HG03558 (cell line): ENCODE measurements around the gene CDX1.

Source experiments
- ATAC-seq: cut with Tn5 transposase; IDR thresholded peaks from one replicate; pipeline ENCODE4 v1.9.1; 2021; ENCODE audit warnings: moderate number of reproducible peaks; ENCODE audit not compliant: unreplicated experiment; ENCODE audit errors: extremely low read depth

The CDX1 gene

DNA sequence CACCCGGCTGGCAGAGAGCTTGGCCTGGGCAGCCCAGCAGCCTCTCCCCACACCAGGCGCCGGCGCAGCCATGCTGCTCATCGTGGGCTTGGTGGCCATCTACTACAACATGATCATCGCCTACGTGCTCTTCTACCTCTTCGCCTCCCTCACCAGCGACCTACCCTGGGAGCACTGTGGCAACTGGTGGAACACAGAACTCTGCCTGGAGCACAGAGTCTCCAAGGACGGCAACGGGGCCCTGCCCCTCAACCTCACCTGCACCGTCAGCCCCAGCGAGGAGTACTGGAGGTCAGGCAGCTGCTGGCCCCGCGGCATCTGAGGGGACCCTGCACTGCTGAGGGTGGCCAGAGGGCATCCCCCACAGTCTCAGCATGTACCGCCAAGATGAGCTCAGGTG lies 30.4 kb downstream of the CDX1 start:
- no peak for ATAC-seq

DNA sequence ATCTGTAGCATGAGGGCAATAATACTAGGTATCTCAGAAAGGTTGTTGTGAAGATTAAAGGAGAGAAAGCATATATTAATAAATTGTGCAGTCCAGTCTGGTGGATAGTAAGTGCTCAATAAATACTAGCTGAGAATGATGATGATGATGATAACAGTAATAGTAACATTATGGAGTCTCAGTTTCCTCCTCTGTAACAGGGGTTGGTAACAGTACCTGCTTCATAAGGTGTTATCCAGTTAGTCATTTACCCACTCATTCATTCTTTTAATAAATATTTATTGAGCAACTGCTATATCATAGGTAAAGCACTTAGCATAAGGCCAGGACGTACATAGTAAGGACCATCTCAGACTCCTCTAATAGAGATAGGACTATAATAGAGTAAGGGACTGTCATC lies 30.9 kb downstream of the CDX1 start:
- no peak for ATAC-seq

DNA sequence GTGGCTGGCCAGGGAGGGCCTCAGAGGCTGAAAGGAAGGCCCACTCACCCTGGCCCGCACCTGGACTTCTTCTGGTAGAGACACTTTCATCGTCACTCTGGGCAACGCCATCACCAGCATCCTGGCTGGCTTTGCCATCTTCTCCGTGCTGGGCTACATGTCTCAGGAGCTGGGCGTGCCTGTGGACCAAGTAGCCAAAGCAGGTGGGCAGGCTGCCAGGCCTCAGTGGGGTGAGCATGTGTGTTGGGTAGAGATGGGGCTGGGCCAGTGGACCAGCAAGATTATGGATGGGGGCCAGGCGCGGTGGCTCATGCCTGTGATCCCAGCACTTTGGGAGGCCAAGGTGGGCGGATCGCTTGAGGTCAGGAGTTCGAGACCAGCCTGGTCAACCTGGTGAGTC lies 35.9 kb downstream of the CDX1 start:
- ATAC-seq, result no peak

DNA sequence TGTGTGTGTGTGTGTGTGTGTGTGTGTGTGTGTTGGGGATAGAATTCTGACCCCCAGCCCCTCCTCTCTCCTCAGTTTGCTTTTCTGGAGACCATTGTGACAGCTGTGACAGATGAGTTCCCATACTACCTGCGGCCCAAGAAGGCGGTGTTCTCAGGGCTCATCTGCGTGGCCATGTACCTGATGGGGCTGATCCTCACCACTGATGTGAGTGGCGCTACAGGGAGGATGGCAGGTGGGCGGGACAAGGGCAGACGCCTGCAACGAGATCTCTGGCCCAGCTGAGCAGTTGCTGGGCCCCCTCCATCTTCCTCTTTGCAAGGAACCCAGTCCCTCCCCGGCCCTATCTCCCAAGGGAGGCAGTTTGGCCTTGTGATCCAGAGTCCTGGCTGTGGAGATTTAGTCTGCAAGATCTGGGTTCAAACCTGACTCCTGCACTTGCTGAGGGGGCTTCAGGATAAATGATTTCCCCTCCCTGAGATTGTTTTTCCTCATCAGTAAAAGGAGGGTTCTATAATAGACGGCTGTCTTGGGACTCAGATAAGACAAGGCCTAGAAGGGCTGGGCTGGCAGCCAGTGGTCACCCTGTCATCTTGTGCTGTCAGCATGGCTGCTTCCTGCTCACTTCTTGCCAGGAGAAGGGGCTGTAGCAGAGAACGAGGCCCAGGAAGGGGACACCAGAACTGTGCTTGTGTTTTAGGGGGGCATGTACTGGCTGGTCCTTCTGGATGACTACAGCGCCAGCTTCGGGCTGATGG lies 37.4 kb downstream of the CDX1 start:
- no peak for ATAC-seq

DNA sequence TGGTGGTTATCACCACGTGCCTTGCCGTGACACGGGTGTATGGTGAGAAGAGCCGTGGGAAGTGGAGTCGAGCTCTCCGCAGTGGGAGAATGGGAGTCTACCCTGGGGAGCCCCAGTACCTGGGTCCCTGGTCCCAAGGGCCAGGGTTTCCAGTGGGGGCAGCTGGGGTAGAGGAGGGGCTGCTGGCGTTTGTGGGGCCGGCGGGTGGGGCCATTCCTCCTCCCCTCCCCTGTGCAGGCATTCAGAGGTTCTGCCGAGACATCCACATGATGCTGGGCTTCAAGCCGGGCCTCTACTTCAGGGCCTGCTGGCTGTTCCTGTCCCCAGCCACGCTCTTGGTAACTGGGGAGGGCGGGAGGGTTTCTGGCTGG lies 38.0 kb downstream of the CDX1 start:
- no peak for ATAC-seq

DNA sequence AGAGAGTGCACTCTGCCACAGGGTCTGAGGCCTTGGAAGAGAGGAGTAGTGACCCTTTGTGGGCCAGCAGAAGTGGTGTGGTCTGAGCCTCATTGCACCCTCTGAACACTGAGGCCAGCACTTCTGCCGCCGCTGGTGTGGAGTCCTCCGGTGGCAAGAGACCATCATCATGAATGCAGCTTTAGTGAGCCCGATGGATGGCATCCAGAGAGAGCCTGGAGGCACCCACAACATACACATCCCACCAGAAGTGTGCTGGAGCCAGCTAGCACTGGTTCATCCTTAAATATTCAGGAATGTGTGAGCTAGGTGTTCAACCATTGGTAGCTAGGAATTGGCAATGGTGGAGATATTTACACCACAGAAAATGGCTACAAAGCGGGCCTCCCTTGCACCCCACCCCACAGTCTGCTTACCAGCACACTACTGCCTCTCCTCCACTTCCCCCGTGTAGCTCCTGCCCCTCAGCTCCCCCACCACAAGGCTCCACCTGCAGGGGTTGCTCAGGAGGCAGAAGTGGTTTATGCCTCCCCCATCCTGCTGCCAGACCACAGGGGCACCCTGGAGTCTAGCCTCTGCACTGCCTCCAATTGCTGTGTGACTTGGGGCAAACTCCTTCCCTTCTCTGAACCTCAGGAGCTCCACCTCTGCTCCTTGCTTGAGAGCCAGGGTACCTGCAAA lies 39.7 kb downstream of the CDX1 start:
- ATAC-seq, result no peak

DNA sequence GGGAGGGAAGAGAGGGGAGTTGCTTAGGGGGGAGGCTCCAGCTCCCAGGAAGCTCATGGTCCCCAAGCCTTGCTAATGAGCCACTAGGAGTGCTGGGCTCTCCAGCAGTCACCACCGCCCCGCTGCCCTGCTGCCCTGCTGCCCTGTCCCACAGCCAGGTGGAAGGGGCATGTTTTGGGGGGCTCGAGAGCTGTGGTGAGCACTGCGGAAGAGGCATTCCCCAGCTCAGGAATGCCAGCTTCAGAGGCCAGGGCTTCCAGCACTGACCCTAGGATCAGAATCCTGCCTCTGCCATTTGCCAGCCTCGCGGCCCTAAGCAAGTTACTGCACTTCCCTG lies 40.2 kb downstream of the CDX1 start:
- no peak for ATAC-seq

DNA sequence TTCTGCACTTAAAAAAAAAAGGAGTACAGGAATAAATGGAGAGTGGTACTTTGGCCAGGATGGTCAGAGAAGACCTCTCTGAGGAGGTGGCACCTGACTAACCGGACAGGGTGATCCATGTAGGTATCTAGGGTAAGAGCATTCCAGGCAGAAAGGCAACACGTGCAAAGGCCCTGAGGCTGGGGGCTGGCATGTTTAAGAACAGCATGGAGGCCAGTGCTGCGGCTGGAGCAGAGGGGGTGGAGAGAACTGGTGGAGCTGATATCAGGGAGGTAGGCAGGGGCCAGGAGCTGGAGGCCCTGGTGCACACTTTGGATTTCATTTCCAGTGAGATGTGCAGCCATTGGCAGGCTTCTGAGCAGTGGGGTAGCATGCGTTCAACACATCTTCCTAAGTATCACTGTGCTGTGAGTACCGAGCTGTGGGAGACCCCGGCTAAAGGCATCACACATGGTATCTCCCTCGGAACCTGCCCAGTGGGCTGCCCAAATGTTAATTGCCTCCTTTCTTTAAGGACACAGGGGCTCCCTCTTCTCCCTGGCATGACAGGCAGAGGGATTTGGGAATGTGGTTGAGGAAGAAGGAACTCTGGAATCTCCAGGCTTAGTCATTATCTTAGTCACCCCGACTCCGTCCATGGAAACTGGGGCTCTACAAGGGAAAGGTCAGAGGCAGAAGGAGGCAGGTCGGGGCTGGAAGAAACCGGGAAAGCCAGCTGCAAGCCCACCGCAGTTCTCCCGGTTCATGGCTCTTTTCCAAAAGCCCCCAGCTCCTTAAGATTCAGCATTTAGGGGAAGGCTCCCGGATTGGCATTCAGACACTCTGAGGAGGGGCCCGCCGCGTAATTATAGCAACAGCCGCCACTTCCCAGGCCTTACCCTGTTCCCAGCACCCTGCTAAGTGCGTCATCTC lies 41.9 kb downstream of the CDX1 start:
- no peak for ATAC-seq

DNA sequence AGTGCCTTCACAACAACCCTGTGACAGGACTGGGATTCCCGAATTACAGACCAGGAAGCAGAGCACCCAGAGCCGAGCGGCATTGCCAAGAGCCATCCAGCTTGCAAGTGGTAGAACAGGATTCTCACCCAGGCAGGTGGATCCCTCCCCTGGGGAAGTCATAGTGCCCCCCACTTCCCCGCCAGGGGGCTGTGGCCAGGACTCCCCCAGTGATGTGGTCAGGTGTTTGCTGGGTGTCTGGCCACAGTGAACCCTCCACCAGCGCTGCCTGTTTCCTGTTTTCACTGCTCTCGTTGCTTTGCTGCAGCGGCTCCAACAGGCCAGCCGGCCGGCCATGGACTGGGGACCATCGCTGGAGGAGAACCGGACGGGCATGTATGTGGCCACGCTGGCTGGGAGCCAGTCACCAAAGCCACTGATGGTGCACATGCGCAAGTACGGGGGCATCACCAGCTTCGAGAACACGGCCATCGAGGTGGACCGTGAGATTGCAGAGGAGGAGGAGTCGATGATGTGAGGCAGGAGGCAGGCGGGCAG lies 42.6 kb downstream of the CDX1 start:
- no peak for ATAC-seq

DNA sequence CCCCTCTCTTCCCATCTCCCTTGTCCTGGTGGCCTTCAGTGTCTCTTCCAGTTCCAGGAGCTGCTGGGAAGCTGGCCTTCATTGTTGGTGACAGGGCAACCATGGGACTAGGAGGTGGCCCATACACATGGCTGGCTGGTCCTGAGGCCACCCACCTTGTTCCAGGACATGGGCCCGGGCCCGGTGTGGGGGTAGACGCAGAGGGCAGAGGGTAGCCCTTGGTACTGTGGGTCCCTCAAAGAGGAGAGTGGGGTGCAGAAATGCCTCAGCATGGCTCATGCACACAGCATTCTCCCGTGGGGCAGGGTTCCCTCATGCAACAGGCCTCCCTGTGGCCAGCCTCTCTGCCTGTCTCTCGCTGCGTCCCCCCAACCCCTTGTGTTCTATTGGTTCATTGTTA lies 44.1 kb downstream of the CDX1 start:
- ATAC-seq, result no peak

DNA sequence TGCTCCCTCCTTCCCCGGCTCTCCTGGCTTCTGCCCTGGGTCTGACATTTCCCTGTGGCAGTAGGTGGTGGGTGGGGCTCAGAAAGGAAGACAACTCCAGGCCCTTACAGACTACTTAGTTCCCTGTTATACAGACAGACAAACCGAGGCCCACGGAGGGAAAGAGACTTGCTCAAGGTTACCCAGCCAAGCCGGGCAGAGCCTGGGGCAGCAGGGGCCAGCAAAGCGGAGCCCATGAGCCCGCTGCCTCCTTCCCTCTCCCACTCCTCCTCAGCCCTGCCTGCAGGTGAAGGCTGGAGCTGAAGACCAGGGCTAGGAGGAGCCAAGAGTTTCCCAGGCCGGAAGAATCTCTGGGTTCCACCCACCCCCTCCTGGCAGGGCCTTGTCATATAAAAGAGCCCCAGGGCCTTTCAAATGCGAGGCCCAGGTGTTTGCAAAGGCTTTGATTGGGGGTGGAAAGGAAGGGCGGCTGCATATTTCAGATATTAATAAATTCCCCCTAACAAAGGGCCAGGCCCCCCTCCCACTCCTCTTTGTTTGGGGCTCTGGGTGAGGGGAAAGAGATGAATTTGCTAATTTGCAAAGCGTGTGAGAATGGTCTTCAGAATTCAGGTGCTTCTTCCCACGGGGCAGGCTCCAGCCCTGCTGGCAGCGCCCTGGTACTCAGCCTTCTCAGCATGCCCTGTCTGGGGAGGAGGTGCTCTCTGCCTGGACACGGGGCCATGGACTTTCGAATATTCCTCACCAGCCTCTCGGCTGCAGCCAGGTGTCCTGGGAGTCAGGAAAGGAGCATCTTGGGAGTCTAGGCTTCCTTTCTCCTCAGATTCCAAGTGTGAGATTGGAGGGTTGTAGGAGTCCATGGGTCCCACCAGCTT lies 44.8 kb downstream of the CDX1 start:
- ATAC-seq, result no peak

DNA sequence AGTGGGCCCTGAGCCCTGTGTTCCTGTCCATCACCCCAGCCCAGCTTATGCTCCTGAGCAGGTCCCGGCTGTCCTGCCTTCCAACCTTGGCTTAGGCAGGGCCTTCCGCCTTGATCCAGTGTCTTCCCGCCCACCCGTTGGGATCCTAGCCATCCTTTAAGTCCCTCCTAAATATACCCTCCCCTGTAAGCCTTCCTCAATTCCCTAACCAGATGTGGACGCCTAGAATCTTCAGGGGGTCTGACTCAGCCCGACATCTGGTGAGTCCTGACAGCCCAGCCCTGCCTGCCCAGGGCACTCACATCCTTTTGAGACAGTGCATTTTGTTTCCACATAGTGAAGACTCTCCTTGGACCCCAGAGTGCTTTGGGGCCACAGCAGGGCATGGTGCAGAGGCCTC lies 47.0 kb downstream of the CDX1 start:
- no peak for ATAC-seq

DNA sequence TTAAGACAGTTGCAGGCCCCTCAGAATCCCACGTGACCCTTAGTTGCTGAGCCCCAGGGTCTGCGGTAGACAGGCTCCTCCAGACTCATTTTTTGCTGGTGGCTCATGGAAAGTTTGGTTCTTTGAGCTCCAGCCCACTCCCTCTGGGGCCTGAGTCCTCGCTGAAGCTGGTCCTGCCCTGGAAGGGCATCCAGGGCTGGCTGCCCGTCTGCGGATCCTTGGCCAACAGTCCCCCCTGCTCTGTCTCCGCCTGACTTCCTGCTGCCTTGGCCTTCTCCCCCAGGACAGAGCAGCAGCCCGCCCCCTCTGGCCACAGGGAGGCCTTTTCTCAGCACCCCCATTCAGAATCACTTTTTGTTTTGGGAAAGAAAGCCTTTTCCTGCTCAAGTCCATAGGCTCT lies 47.7 kb downstream of the CDX1 start:
- no peak for ATAC-seq

DNA sequence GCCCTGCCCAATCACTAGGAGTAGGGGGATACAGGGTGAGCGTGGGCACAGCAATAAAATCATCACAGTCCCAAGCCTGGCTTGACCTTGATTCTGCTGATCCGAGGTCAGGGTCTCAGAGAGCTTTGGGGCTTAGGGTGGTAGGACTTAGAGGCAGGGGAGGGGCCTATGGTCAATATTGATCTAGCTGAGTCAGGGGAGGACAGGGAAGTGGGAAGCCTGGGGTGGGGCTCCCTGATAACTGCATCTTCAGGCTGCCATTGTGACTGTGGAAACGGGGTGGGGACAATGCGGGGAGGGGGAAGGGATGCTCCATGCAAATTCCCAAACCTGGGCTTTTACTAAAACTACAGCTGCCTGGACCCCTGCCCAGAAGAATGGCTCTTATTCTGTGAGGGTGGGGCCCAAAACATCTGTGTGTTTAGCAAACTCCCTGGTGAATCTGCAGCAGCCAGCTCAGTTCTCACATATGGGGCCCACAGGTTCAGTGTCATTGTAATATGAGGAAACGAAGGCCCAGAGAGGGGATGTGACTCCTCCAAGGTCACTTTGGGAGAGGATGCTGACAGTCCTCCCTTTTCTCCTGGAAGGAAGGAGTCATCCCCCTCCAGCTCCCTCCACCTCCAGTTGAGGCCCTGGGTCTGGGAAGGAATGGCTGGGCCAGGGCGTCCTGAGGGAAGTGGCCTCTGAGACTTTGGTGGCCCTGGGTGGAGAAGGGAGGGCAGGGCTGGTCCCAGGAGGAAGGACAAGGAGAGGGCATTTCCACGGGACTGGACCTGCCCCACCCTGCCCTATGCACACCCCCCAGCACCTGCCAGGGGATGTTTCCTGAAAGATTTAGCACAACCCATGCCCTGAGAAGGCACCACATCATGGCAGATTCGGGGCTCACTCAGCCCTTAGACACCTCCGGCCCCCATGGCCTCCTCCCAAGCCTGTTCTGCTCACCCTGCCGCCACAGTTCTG lies 49.7 kb downstream of the CDX1 start:
- ATAC-seq, result no peak

DNA sequence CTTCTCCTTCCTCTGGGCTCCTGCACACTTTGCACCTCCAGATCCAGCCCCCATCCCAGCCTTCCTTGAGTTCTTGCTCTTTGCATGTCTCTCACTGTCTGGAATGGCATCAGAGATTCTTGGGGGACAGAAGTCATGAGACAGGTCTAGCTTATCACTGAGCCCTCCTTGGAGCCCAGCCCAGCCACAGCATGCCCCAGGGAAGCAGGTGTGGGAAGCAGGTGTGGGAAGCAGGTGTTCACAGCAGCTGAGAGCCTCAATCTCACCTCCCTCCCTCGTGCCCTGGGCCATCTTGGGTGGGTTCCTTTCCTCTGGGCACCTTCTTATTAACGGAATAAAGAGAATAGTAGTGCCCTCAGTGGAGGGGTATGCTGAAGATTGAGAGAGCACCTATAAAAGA lies 50.5 kb downstream of the CDX1 start:
- ATAC-seq, result no peak

DNA sequence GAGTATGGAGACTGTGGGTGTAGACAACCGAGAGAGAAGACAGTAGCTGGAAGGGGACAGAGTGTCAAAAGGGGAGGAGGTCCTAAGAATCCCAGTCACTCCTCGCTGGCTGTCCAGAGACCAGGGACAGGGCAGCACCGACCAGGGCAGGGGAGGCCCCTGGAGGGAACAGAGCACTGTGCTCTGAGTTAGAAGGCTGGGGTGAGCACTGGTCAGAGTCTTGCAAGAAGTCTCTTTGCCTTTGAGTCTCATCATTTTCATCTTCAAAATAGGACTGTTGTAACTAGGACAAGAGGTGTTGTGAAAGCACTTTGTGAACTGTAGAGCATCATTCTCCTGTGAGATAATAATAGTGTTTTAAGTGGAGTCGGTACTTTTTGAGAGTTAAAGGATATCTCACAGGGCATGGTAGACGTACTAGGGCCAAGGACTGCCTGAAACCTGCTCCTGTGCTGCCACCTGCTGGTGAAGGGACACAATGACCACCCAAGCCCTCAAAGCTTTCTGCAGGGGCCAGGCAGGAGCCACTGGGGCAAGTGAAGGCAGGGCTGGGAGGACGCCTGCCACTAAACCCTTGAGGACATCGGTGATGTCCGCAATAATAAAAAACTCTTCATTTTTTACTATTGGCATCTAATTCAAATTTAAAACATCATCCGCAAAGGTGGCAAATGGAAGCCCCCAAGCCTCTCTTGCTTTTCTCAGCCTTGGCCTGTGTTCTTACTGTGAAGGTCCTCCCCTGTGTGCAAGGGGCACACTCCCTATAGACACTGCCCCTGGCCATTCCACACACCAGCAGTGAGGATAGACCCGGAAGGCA lies 51.5 kb downstream of the CDX1 start:
- ATAC-seq, result no peak

DNA sequence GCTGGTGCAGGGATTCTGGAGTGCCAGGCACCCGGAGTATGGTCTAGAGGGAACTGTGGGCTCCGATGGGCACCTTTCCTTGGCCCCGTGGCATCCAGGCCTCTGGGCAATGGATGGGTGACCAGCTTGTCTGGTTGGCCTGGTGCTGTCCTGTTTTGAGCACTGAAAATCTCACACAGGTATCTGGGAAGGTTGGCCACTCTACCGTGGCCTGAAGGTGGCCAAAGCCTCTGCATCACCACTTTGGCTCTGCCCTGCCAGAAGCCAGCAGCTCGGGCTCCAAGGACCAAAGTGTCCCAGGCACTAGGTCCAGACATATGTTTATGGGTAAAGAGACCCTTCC lies 52.1 kb downstream of the CDX1 start:
- ATAC-seq, result no peak

DNA sequence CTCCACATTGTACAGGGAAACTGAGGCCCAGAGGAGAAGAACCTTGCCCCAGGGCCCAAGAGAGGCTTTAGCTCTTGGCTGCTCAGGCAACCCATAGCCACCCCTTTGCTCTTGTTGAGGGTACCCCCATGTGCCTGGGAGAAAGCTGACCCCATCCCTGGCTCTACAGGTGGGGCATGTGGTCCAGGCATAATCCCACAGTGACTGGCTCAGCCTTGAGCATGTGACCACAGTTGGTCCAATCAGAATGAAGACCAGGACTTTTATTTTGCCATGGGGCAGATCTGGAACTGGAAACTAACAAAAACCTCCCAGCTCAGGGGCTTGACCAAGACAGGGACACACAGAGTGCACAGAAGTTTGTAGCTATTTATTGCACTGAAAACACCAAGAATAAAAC lies 52.6 kb downstream of the CDX1 start:
- no peak for ATAC-seq
